Measurements from ENCODE around the gene APOLD1. TPM values are rescaled to one million over a fixed set of nuclear protein-coding genes. Genes with fewer than 3 reads are reported as not detected.

APOLD1 gene
- total RNA-seq, 1 donor from 2014 or later = 7.4 TPM

- H3K9ac ChIP-seq = no peak overlapping the region
- Mint-ChIP-seq H3K4me3 (no peak overlapping the region), H3K36me3 (peaks cover 29% of the 10 kb centered on the region), H3K4me1 (peaks cover 3% of the 10 kb centered on the region), H3K27me3 (ENCODE audit: insufficient read depth, low read depth) (peaks cover 6% of the 10 kb centered on the region), H3K27ac (no peak overlapping the region), H3K9me3 (no peaks in the 10 kb centered on the region)
- no peak overlapping the region for H3K4me2 ChIP-seq
- no peak for DNase-seq (ENCODE audit: low spot score)
- H3K27ac ChIP-seq = no peak overlapping the region
- no peaks in the 10 kb centered on the region for H3K79me2 ChIP-seq (ENCODE audit: low read depth)
- no peaks in the 10 kb centered on the region for H3K36me3 ChIP-seq
- no peaks in the 10 kb centered on the region for H3K4me1 ChIP-seq
- no peaks in the 10 kb centered on the region for H3K9me3 ChIP-seq (ENCODE audit: low read depth)
- H3K4me3 ChIP-seq = no peak overlapping the region
- TF ChIP-seq CTCF (IDR thresholded peaks at IDR 0.05) = no peak
- TF ChIP-seq EZH2 (IDR thresholded peaks at IDR 0.05) = no peak
- TF ChIP-seq EZH2phosphoT487 (IDR thresholded peaks at IDR 0.05) = no peak
- peaks cover 4% of the 10 kb centered on the region for H3F3A ChIP-seq (ENCODE audit: low read depth)
- H3K27me3 ChIP-seq = no peaks in the 10 kb centered on the region
- no peak overlapping the region for H2AFZ ChIP-seq (replicated peaks)
- H4K20me1 ChIP-seq (ENCODE audit: low read depth) = no peaks in the 10 kb centered on the region
These were observed 50.1 kb downstream of the APOLD1 start for GRCh38 chr12:12835378-12836146.

- Histone ChIP-seq H3K4me3 (no peak overlapping the region), H3K9me3 (ENCODE audit: low read depth) (no peaks in the 10 kb centered on the region), H3K4me1 (no peaks in the 10 kb centered on the region), H3K4me2 (no peak overlapping the region), H2AFZ (replicated peaks) (no peak overlapping the region), H3K36me3 (no peaks in the 10 kb centered on the region), H3K9ac (no peak overlapping the region), H3F3A (ENCODE audit: low read depth) (peaks cover 4% of the 10 kb centered on the region), H3K79me2 (ENCODE audit: low read depth) (no peaks in the 10 kb centered on the region), H3K27me3 (no peaks in the 10 kb centered on the region), H3K27ac (no peak overlapping the region), H4K20me1 (ENCODE audit: low read depth) (no peaks in the 10 kb centered on the region)
- no peak overlapping the region for H3K4me3 Mint-ChIP-seq
- peaks cover 6% of the 10 kb centered on the region for H3K27me3 Mint-ChIP-seq (ENCODE audit: insufficient read depth, low read depth)
- no peak for DNase-seq (ENCODE audit: low spot score)
- no peak overlapping the region for H3K27ac Mint-ChIP-seq
- H3K4me1 Mint-ChIP-seq = peaks cover 3% of the 10 kb centered on the region
- peaks cover 27% of the 10 kb centered on the region for H3K36me3 Mint-ChIP-seq
- no peaks in the 10 kb centered on the region for H3K9me3 Mint-ChIP-seq
- TF ChIP-seq EZH2 (IDR thresholded peaks at IDR 0.05) (no peak), CTCF (IDR thresholded peaks at IDR 0.05) (no peak), EZH2phosphoT487 (IDR thresholded peaks at IDR 0.05) (no peak)
These were observed 51.1 kb downstream of the APOLD1 start for GRCh38 chr12:12836571-12836970.

GRCh38 chr12:12837025-12837812, 51.8 kb downstream of the APOLD1 start:
- Histone ChIP-seq H3K4me1 (no peaks in the 10 kb centered on the region), H3K4me2 (no peak overlapping the region)
- peak overlapping the region; percentile 37 for H3K27ac Mint-ChIP-seq

More at GRCh38 chr12:12837025-12837812, 51.8 kb downstream of the APOLD1 start:
- H2AFZ ChIP-seq (replicated peaks) = no peak overlapping the region
- TF ChIP-seq CTCF (IDR thresholded peaks at IDR 0.05) = peak; percentile 73
- no peak for TF ChIP-seq EZH2 (IDR thresholded peaks at IDR 0.05)
- TF ChIP-seq EZH2phosphoT487 (IDR thresholded peaks at IDR 0.05) = no peak
- no peak overlapping the region for H3K4me3 ChIP-seq
- no peaks in the 10 kb centered on the region for H3K9me3 Mint-ChIP-seq
- H3K9ac ChIP-seq = no peak overlapping the region
- no peaks in the 10 kb centered on the region for H3K79me2 ChIP-seq (ENCODE audit: low read depth)
- H3K36me3 Mint-ChIP-seq = peaks cover 22% of the 10 kb centered on the region
- no peaks in the 10 kb centered on the region for H3K27me3 ChIP-seq
- H4K20me1 ChIP-seq (ENCODE audit: low read depth) = no peaks in the 10 kb centered on the region
- H3F3A ChIP-seq (ENCODE audit: low read depth) = peaks cover 4% of the 10 kb centered on the region
- peak; percentile 57 for DNase-seq (ENCODE audit: low spot score)
- no peak overlapping the region for H3K4me3 Mint-ChIP-seq
- H3K27me3 Mint-ChIP-seq (ENCODE audit: insufficient read depth, low read depth) = peaks cover 3% of the 10 kb centered on the region
- no peak overlapping the region for H3K27ac ChIP-seq
- H3K9me3 ChIP-seq (ENCODE audit: low read depth) = no peaks in the 10 kb centered on the region
- no peaks in the 10 kb centered on the region for H3K36me3 ChIP-seq
- peaks cover 3% of the 10 kb centered on the region for H3K4me1 Mint-ChIP-seq
